GM10266 (cell line): ENCODE results near the gene RAPGEF2.
"Not testable (repeated sequence)": the region's sequence is repeated elsewhere in the genome, so short reads cannot be mapped to it uniquely, and the experiment has no call there.

Experiments used
- DNase-seq: peaks from one replicate; pipeline ENCODE4 v3.0.0; 2012; ENCODE audit errors: extremely low spot score
- CTCF ChIP-seq: IDR thresholded peaks from 2 replicates; pipeline ENCODE4 v1.5.1; 2012; ENCODE audit warnings: mild to moderate bottlenecking, low read depth; ENCODE audit not compliant: control insufficient read depth, insufficient read depth; ENCODE audit errors: missing control alignments

RAPGEF2 gene

DNA sequence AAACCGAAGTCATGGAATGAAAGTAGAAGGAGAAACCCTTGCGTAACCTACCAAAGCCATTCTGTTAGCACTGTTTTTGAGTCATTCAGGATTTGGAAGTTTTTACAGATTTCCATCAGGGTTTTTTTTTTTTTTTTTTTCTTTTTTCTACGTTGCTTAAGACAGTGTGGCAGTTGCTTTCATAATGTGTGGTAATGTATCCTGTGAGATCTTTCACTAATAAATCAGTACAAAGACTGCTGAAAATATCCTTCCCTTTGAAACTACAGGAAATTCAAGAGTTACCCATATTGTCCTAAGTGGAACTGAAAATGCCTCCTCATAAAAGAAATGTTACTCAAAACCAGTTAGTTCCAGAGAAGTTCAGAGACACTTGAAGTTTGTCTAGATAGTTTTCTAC, 137.8 kb downstream of the RAPGEF2 start:
- no peak for TF ChIP-seq CTCF
- DNase-seq = no peak

DNA sequence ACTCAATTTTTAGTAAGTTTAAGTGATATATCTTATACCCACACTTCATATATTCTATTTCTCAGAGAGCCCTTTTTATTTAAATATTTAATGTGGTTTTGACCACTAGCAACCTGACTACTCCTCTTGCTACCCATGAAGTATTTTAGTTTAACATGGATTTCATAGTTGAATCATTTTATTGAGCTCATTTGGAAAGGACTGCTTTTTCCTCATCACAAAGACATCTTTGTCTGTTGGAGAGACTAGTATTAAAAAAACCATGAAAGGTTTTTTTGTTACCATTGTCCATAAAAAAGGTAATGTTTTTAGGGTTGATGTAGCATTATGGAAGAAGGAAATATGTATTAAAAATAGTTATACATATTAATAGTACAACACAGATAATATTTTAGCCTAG, 139.5 kb downstream of the RAPGEF2 start:
- TF ChIP-seq CTCF = no peak
- DNase-seq = no peak

GRCh38 chr4:159248384-159249178, 145.7 kb downstream of the RAPGEF2 start:
- no peak for TF ChIP-seq CTCF
- no peak for DNase-seq

DNA sequence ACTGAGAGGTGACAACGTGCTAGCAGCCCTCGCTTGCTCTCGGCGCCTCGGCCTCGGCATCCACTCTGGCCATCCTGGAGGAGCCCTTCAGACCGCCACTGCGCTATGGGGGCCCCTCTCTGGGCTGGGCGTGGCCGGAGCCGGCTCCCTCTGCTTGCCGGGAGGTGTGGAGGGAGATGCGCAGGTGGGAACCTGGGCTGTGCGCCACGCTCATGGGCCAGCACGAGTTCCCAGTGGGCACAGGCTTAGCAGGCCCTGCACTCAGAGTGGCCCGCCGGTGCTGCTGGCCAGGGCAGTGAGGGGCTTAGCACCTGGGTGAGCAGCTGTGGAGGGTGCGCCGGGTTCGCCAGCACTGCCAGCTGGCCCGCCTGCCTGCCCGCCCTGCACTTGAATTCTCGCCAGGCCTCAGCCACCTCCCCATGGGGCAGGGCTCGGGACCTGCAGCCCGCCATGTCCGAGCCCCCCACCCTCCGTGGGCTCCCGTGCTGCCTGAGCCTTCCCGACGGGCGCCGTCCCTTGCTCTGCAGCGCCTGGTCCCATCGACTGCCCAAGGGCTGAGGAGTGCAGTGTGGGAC, 148.0 kb downstream of the RAPGEF2 start:
- TF ChIP-seq CTCF = no peak
- no peak for DNase-seq

GRCh38 chr4:159251580-159251979, 148.7 kb downstream of the RAPGEF2 start:
- not testable (repeated sequence) for DNase-seq

DNA sequence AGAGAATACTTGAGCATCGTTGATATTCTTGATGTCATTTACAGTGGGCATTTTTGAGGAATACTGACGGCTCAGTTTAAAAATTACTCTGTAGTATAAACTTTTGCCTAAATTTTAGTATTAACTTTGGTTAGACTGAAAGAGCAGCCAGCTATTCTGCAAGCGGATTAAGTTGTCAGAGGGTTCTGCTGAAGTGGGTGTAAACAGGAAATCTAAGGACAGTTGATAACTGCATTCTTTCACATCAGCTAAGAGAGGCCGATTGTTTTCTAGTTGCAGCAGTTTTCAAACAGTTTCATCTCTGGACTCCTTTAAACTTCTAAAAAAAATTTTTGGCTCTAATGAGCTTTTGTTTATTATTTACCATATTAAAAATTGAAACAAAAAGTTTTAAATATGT, 149.6 kb downstream of the RAPGEF2 start:
- TF ChIP-seq CTCF = no peak
- DNase-seq = no peak

- no peak for TF ChIP-seq CTCF
- no peak for DNase-seq
Observed at GRCh38 chr4:159256037-159256436, 153.2 kb downstream of the RAPGEF2 start.

DNA sequence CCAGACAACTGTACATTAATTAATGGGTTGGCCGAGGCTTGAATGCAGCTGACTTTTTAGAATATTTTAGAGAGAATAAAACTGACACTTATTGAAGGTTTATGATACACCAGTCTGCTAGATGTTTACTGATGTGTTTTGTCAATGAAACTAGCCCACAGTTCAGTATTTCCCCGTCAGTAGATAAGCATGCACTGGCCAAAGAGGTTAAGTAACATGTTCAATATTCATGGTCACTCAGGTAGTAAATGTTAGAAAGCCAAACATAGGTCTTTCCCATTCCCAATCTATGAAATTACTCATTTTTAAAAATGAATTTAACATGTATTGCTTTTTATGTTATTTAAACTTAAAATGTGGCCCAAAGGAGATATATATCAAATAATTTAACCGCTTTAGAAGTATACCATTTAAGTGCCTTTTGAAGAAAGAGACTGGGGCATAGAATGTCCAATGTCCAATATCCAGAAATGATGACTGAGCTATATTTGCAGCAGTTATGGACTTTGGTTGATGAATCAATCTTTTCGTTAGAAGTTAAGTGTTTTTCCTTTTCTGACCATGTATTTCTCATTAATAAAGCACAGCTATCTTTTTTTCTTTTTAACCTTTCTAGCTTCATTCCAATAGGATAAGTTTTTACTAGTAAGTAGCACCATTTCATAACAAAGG, 156.1 kb downstream of the RAPGEF2 start:
- TF ChIP-seq CTCF = no peak
- DNase-seq = no peak
